Small intestine (tissue), 7 donors: ENCODE data around the gene HDAC4. TPM values are rescaled to one million over a fixed set of nuclear protein-coding genes. Genes with fewer than 3 reads are reported as not detected.

Experiments
- DNase-seq, 2 donors: peaks; one replicate each; pipeline versions ENCODE4 v3.0.0 to v3.0.0-alpha.2; 2013
- FAIRE-seq: peaks from 2 replicates; lab custom pipeline; 2012; peaks lifted over from hg19 to GRCh38; lab: Jason Lieb, UNC
- H3K27ac ChIP-seq, 3 donors: one replicate each; pipeline ENCODE4 v1.5.1; 2013; ENCODE audit warnings: low read length in 2 of 3, mild to moderate bottlenecking in 2 of 3, control low read depth in 1 of 3, inconsistent platforms in 1 of 3, low read depth in 1 of 3, moderate library complexity in 1 of 3
- H3K27me3 ChIP-seq, 3 donors: one replicate each; pipeline ENCODE4 v1.6.1; 2013; ENCODE audit warnings: low read length in 3 of 3, inconsistent platforms in 1 of 3; ENCODE audit not compliant: control insufficient read depth in 3 of 3, insufficient read depth in 3 of 3
- H3K36me3 ChIP-seq, 3 donors: one replicate each; pipeline ENCODE4 v1.6.1; 2013; ENCODE audit warnings: low read length in 3 of 3, inconsistent platforms in 1 of 3, low read depth in 1 of 3, mild to moderate bottlenecking in 1 of 3, moderate library complexity in 1 of 3; ENCODE audit not compliant: control insufficient read depth in 3 of 3, insufficient read depth in 2 of 3
- H3K4me1 ChIP-seq, 3 donors: one replicate each; pipeline ENCODE4 v1.6.1; 2013; ENCODE audit warnings: low read length in 2 of 3, inconsistent platforms in 1 of 3, low read depth in 1 of 3, mild to moderate bottlenecking in 1 of 3, moderate library complexity in 1 of 3; ENCODE audit not compliant: control insufficient read depth in 3 of 3, insufficient read depth in 2 of 3
- H3K4me3 ChIP-seq, 3 donors: one replicate each; pipeline ENCODE4 v1.5.1; 2013; ENCODE audit warnings: low read length in 3 of 3, control low read depth in 1 of 3, inconsistent platforms in 1 of 3, low read depth in 1 of 3, mild to moderate bottlenecking in 1 of 3, moderate library complexity in 1 of 3
- H3K9me3 ChIP-seq, 2 donors: one replicate each; pipeline ENCODE4 v1.6.1; 2013; ENCODE audit warnings: low read depth in 1 of 2, low read length in 1 of 2; ENCODE audit not compliant: control insufficient read depth in 2 of 2, insufficient read depth in 1 of 2
- WGBS, 3 donors: extraction: QIAGEN DNeasy Blood & Tissue Kit; methylation state at CpG; one replicate each; pipeline ENCODE4 v1.1.7; 2013; 5-methylcytosine and 5-hydroxymethylcytosine counted together
- polyA plus RNA-seq, 4 donors: library from polyadenylated mRNA; stranded (reverse) in 3 of 4; unstranded in 1 of 4; fragments of 200-250 nt in 3 of 4; fragments of 120-200 nt in 1 of 4; gene quantifications; one replicate each; pipeline versions ENCODE4 v1.2.1 to v1.2.3, GENCODE V29; 2013
- donor health status: healthy with polysubstance abuse.
- donor health status: control.
- donor health status: control.
- donor health status: Bipolar disorder and iron deficiency.
- donor health status: healthy.

Gene HDAC4
- polyA plus RNA-seq, 4 donors, result 3.1 to 11.3 (median 5.9) TPM

GRCh38 chr2:239208465-239209180, 192.2 kb downstream of the HDAC4 start:
- 81 to 91% (median 86%) methylated on average over 11 of the region's 11 CpGs for WGBS, 3 donors

DNA sequence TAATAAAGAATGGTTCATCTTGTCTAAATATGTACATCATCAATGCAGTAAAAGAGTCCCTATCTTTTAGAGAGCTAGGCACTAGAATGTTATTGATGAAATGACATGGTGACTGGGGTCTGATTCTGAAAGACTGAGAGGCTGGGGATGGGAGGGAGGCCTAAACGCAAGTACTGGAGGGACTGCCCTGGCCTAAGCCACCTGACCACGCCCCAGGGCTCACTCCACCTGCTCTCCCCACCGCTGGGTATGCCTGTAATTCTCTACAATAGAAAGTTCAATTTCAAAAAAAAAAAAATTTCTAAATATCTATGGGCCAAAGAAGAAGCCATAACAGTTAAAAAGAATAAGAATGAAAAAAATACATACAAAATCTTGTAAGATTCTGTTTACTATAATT, 194.0 kb downstream of the HDAC4 start:
- H3K9me3 ChIP-seq, result no peaks in the 10 kb centered on the region
- no peak overlapping the region for H3K4me3 ChIP-seq
- no peak for DNase-seq
- no peak for FAIRE-seq
- WGBS, 3 donors, result 56 to 80% (median 67%) methylated on average over 3 of the region's 3 CpGs
- H3K36me3 ChIP-seq, result peaks cover 0 to 6% (median 0%) of the 10 kb centered on the region in 3 donors
- no peak overlapping the region for H3K27ac ChIP-seq
- H3K27me3 ChIP-seq, result no peaks in the 10 kb centered on the region
- H3K4me1 ChIP-seq, result peaks cover 0 to 2% (median 0%) of the 10 kb centered on the region in 3 donors

More at GRCh38 chr2:239208465-239209180, 192.2 kb downstream of the HDAC4 start:
- FAIRE-seq (no peak), DNase-seq (peak; percentile 46 to 74)
- H3K4me3 ChIP-seq, result no peak overlapping the region
- H3K27me3 ChIP-seq, result no peaks in the 10 kb centered on the region
- H3K9me3 ChIP-seq, result no peaks in the 10 kb centered on the region
- no peak overlapping the region for H3K27ac ChIP-seq
- H3K4me1 ChIP-seq, result peaks cover 0 to 2% (median 0%) of the 10 kb centered on the region in 3 donors
- H3K36me3 ChIP-seq, result peaks cover 0 to 5% (median 0%) of the 10 kb centered on the region in 3 donors

DNA sequence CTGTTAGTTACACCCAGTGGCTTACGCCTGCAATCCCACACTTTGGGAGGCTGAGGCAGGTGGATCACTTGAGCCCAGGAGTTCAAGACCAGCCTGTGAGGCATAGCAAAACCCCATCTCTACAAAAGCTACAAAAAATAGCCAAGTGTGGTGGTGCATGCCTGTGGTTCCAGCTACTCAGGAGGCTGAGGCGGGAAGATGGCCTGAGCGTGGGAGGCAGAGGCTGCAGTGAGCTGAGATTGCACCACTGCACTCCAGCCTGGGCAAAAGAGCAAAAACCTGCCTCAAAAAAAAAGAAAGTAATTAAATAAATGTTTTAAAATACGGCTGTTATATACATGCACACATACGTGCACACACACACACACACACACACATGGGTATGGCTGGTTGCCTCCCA, 194.8 kb downstream of the HDAC4 start:
- Histone ChIP-seq H3K27ac (no peak overlapping the region), H3K4me3 (no peak overlapping the region), H3K4me1 (peaks cover 0 to 2% (median 0%) of the 10 kb centered on the region in 3 donors), H3K27me3 (no peaks in the 10 kb centered on the region), H3K9me3 (no peaks in the 10 kb centered on the region), H3K36me3 (peaks cover 0 to 7% (median 0%) of the 10 kb centered on the region in 3 donors)
- DNase-seq (no peak), FAIRE-seq (no peak)
- 95 to 97% (median 95%) methylated on average over 5 of the region's 5 CpGs for WGBS, 3 donors

DNA sequence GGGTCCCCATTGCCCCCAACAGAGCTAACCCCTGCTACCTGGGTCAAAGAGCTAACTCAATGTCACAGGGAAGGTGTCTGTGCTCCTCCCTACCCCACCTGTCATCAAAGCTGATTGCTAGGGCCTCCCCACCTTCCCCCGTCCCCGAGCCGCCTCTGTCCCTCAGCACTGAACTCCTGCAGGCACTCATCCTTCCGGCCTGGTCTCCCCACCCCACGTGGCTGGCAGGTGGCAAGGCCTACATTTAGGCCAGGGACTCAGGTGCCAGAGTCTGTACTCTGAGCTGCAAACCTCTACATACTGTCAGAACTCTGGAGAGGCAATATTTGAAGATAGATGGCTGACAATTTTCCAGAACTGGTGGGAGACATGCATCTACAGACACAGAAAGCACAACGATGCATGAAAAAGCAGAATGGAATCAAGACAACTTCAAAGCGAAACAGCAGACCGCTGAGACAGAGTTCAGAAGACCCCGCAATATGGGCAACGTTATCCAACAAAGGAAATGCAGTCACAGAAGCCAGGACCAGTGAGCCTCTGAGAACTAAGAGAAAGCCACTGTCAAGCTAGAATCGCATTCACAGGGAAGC, 195.8 kb downstream of the HDAC4 start:
- H3K27me3 ChIP-seq, result no peaks in the 10 kb centered on the region
- no peak for FAIRE-seq
- DNase-seq, result no peak
- WGBS, 3 donors, result 68 to 75% (median 73%) methylated on average over 11 of the region's 11 CpGs
- H3K4me3 ChIP-seq, result no peak overlapping the region
- no peak overlapping the region for H3K27ac ChIP-seq
- H3K4me1 ChIP-seq, result peaks cover 0 to 2% (median 0%) of the 10 kb centered on the region in 3 donors
- H3K36me3 ChIP-seq, result peaks cover 0 to 7% (median 0%) of the 10 kb centered on the region in 3 donors
- no peaks in the 10 kb centered on the region for H3K9me3 ChIP-seq

- WGBS, 3 donors, result 94 to 96% (median 95%) methylated on average over 27 to 28 of the region's 28 CpGs
- DNase-seq (no peak), FAIRE-seq (no peak)
- Histone ChIP-seq H3K27ac (no peak overlapping the region), H3K4me3 (no peak overlapping the region), H3K27me3 (no peaks in the 10 kb centered on the region), H3K4me1 (peaks cover 0 to 2% (median 0%) of the 10 kb centered on the region in 3 donors), H3K36me3 (peaks cover 0 to 7% (median 0%) of the 10 kb centered on the region in 3 donors), H3K9me3 (no peaks in the 10 kb centered on the region)
Measured at GRCh38 chr2:239204136-239204875, 196.5 kb downstream of the HDAC4 start.

DNA sequence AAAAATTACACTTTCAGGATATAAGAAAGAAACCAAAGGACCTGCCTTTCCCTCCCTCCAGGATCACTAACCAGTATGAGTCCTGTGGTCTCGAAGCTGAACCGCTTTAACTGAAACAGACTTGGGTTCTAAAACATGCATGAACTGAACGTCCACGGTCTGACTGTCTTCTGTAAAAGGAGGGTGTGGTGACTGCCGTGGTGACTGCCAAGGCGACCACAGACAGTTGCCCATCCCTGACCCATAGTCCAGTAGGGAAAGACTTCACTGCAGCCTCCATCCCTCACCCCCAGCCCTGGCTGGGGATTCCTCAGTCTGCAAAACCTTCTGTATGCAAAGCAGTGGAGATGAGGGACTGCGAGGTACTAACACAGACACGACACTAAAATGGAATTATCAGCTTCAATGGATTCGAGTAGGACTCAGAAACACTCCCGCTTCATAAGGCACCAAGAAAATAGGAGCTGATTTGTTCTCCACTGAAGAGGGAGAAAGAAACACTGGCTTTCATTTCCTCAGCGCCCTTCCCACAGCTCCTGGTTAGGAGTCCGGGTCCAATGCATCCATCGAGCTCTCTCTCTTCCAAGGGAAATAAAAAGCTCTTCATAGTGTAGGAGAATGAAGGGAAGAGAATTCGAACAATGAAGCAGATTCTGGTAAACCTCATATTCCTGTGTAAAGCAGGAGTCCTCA, 197.2 kb downstream of the HDAC4 start:
- WGBS, 3 donors, result 82 to 89% (median 87%) methylated on average over 14 of the region's 14 CpGs

DNA sequence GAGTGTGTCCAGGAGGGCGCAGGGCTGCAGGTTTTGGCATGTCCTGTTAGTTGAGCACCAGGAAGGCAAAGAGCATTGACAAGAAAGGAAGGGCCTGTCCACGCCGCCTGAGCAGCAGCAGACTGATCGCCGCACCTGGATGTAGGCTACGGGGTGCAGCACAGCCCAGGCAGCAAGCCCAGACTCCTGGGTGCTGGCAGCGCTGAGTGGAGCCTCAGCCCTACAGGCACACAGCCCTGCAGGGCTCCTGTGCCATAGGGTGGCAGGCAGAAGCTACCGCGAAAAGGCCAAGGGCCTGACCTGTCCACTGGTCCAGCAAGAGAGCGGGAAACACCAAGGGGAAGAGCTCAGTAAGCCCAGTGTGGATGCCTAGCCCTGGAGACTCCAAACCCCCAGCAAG, 198.0 kb downstream of the HDAC4 start:
- Histone ChIP-seq H3K9me3 (no peaks in the 10 kb centered on the region), H3K27ac (no peak overlapping the region), H3K27me3 (no peaks in the 10 kb centered on the region), H3K4me1 (no peaks in the 10 kb centered on the region), H3K36me3 (peaks cover 0 to 14% (median 4%) of the 10 kb centered on the region in 3 donors), H3K4me3 (no peak overlapping the region)
- DNase-seq (no peak), FAIRE-seq (no peak)
- 95 to 97% (median 96%) methylated on average over 10 of the region's 10 CpGs for WGBS, 3 donors

More for the DNA sequence above, 197.2 kb downstream of the HDAC4 start:
- FAIRE-seq, result no peak
- Histone ChIP-seq H3K4me3 (no peak overlapping the region), H3K4me1 (peaks cover 0 to 2% (median 0%) of the 10 kb centered on the region in 3 donors), H3K27ac (no peak overlapping the region), H3K27me3 (no peaks in the 10 kb centered on the region), H3K9me3 (no peaks in the 10 kb centered on the region), H3K36me3 (peaks cover 0 to 7% (median 0%) of the 10 kb centered on the region in 3 donors)
- no peak for DNase-seq

DNA sequence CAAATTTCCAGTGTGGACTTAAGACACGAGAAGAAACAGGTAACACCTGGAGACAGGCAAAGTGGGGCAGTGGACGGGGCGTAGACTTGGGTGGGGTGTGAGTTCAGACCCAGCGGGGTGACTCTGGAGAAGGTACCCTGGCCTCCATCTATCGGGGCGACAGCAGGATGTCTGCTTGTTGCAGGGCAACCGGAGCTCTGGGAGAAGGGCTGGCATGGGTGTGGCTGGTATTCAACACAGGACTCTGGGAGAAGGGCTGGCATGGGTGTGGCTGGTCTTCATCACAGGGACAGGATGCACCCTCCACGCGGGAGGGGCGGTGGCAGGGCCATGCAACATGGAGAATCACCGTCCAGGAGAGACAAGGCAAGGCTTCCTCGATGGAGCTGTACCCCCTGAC, 198.5 kb downstream of the HDAC4 start:
- FAIRE-seq, result no peak

More for the DNA sequence above, 198.5 kb downstream of the HDAC4 start:
- no peak overlapping the region for H3K27ac ChIP-seq
- WGBS, 3 donors, result 89 to 93% (median 92%) methylated on average over 12 of the region's 12 CpGs
- no peaks in the 10 kb centered on the region for H3K27me3 ChIP-seq
- no peak overlapping the region for H3K4me3 ChIP-seq
- no peaks in the 10 kb centered on the region for H3K9me3 ChIP-seq
- H3K36me3 ChIP-seq, result peaks cover 0 to 16% (median 4%) of the 10 kb centered on the region in 3 donors
- DNase-seq, result no peak
- H3K4me1 ChIP-seq, result no peaks in the 10 kb centered on the region
